Body of pancreas (tissue), 4 donors: ENCODE data around the gene ARID1B. TPM values are rescaled to one million over a fixed set of nuclear protein-coding genes. Genes with fewer than 3 reads are reported as not detected.

Experiments
- ATAC-seq: fragments of 150-250 bp; one replicate; pipeline ENCODE4 v1.9.1; 2016
- DNase-seq, 4 donors: peaks; one replicate each; pipeline ENCODE4 v3.0.0-alpha.2; 2019
- H3K27ac ChIP-seq, 4 donors: fragments of 200-600 bp; sonication (generic); 1 replicate in 3 of 4; 2 replicates in 1 of 4; pipeline versions ENCODE4 v1.5.1 to v1.6.1; 2016 to 2019; ENCODE audit warnings: mild to moderate bottlenecking in 1 of 4, mixed read lengths in 1 of 4, moderate library complexity in 1 of 4
- H3K27me3 ChIP-seq, 2 donors: fragments of 200-600 bp; sonication (generic); one replicate each; pipeline ENCODE4 v1.6.0; 2016; ENCODE audit warnings: mild to moderate bottlenecking in 1 of 2
- H3K36me3 ChIP-seq, 2 donors: fragments of 200-600 bp; sonication (generic); replicated peaks in 1 of 2; 2 replicates each; pipeline ENCODE4 v1.5.1; 2016; ENCODE audit warnings: low read depth in 2 of 2; ENCODE audit not compliant: insufficient read depth in 1 of 2
- H3K4me1 ChIP-seq: fragments of 200-600 bp; sonication (generic); one replicate; pipeline ENCODE4 v1.6.0; 2016
- H3K4me3 ChIP-seq, 2 donors: fragments of 200-600 bp; sonication (generic); 1 replicate in 1 of 2; 2 replicates in 1 of 2; pipeline ENCODE4 v1.5.1; 2016 to 2019
- H3K9me3 ChIP-seq, 3 donors: fragments of 200-600 bp; sonication (generic); 1 replicate in 2 of 3; 2 replicates in 1 of 3; pipeline ENCODE4 v1.5.1; 2016
- CTCF ChIP-seq, 7 experiments: fragments of 450-650 bp in 4 of 7; fragments of 200-600 bp in 3 of 7; sonication (generic) in 3 of 7; IDR thresholded peaks; one replicate each; pipeline ENCODE4 v1.5.1; 2016 to 2019; ENCODE audit warnings: antibody characterized with exemption in 7 of 7
- POLR2A ChIP-seq, 3 donors: fragments of 450-650 bp; IDR thresholded peaks; one replicate each; pipeline ENCODE4 v1.6.1; 2016; ENCODE audit warnings: antibody characterized with exemption in 3 of 3, mild to moderate bottlenecking in 2 of 3
- WGBS, 2 donors: methylation state at CpG; one replicate each; pipeline ENCODE4 v1.1.5; 2017; 5-methylcytosine and 5-hydroxymethylcytosine counted together
- intact Hi-C: fragments of 100-400 bp; cut with DNase I; formaldehyde crosslinking; loops from one replicate; pipeline ENCODE4 v1.15.1; 2023
- total RNA-seq, 2 donors: library from RNA; depleted of rRNA; stranded (reverse); fragments of >200 nt; gene quantifications; one replicate each; pipeline ENCODE4 v1.1.0, GENCODE V29; 2016

The ARID1B gene
- total RNA-seq, 2 donors from 2014 or later = 71.5 to 85.1 TPM

- no peak overlapping the region for H3K27ac ChIP-seq
Measured at GRCh38 chr6:156765117-156765516, 12.1 kb upstream of the ARID1B start.

DNA sequence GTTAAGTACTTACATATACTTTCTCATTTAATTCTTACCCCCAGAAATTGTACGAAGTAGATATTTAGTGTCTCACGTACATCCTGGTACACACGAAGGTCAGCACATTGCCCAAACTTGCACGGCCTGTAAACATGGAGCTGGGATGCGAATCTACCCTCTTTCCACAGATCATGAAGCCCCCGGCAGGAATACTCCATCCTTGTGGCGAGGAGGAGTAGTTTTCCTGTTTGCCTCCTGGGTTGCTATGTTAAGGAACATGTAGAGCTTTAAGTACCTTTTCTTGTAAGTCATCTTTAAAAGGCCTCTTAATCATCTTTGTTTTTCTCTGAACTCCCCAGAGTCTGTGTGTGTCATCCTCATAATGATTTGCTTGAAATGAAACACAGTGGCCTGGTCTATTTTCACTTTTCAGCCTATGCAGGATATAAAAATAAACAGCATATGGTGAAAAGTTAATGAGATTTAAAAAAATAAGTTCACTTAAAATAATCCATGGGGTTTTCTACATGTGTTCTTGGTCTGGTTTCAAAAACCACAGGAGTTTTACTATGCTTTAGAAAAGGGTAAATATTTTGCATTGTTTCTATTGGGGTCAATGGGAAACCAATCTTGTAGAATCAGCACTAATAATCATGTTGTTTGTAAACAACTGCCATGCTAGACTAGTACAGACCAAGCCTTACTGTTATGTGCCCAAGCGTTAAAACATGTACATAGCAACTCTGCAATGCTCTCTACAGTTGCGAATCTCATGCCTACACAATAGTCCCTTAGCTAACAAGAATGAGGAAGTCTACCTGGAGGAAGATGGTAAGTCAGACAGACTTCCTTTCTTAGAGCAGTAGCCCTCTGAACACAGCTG, 9.3 kb upstream of the ARID1B start:
- no peak for DNase-seq
- H3K27ac ChIP-seq = no peak overlapping the region
- H3K27me3 ChIP-seq = no peaks in the 10 kb centered on the region
- intact Hi-C loops = no loop called here
- no peaks in the 10 kb centered on the region for H3K9me3 ChIP-seq
- WGBS, 2 donors = 81 to 85% methylated on average over 9 of the region's 9 CpGs
- H3K4me3 ChIP-seq = no peak overlapping the region
- H3K4me1 ChIP-seq = no peaks in the 10 kb centered on the region
- TF ChIP-seq POLR2A (IDR thresholded peaks at IDR 0.05) = no peak
- TF ChIP-seq CTCF (IDR thresholded peaks at IDR 0.05) = no peak
- ATAC-seq = no peak
- H3K36me3 ChIP-seq = no peaks in the 10 kb centered on the region

More at GRCh38 chr6:156765117-156765516, 12.1 kb upstream of the ARID1B start:
- ATAC-seq (no peak), DNase-seq (no peak)
- no peaks in the 10 kb centered on the region for H3K4me1 ChIP-seq
- WGBS, 2 donors = 91 to 95% methylated on average over 10 of the region's 10 CpGs
- H3K27me3 ChIP-seq = no peaks in the 10 kb centered on the region
- TF ChIP-seq POLR2A (IDR thresholded peaks at IDR 0.05) (no peak), CTCF (IDR thresholded peaks at IDR 0.05) (no peak)
- H3K9me3 ChIP-seq = no peaks in the 10 kb centered on the region
- intact Hi-C loops = no loop called here
- no peaks in the 10 kb centered on the region for H3K36me3 ChIP-seq
- H3K4me3 ChIP-seq = no peak overlapping the region

- Histone ChIP-seq H3K36me3 (no peaks in the 10 kb centered on the region), H3K27ac (no peak overlapping the region), H3K9me3 (no peaks in the 10 kb centered on the region), H3K4me3 (no peak overlapping the region), H3K4me1 (peaks cover 5% of the 10 kb centered on the region), H3K27me3 (no peaks in the 10 kb centered on the region)
- ATAC-seq = no peak
- TF ChIP-seq CTCF (IDR thresholded peaks at IDR 0.05) (no peak), POLR2A (IDR thresholded peaks at IDR 0.05) (no peak)
- 48 to 57% methylated on average over 3 of the region's 3 CpGs for WGBS, 2 donors
- intact Hi-C loops = loop anchor here (10.0 kb wide), 1 partner anchor 206 kb away; no protein-coding TSS in a partner anchor
- DNase-seq = no peak
Measured at GRCh38 chr6:156771047-156771446, 6.1 kb upstream of the ARID1B start.

- 94 to 97% methylated on average over 7 of the region's 7 CpGs for WGBS, 2 donors
- H3K4me3 ChIP-seq = no peak overlapping the region
- H3K4me1 ChIP-seq = peaks cover 6% of the 10 kb centered on the region
- TF ChIP-seq CTCF (IDR thresholded peaks at IDR 0.05) (no peak), POLR2A (IDR thresholded peaks at IDR 0.05) (no peak)
- DNase-seq (no peak), ATAC-seq (no peak)
- intact Hi-C loops = loop anchor here (10.0 kb wide), 1 partner anchor 207 kb away; no protein-coding TSS in a partner anchor
- H3K27me3 ChIP-seq = no peaks in the 10 kb centered on the region
- no peaks in the 10 kb centered on the region for H3K9me3 ChIP-seq
- H3K27ac ChIP-seq = no peak overlapping the region
- no peaks in the 10 kb centered on the region for H3K36me3 ChIP-seq
Measured at GRCh38 chr6:156771761-156772160, 5.4 kb upstream of the ARID1B start.
